T-helper 2 cell treated with Interferon-gamma antibody and Interleukin-4, amounts not matched to agents 100 ng/mL and 5 ng/mL, for 36 hours (primary cell): ENCODE results near the gene ASRGL1. TPM values are rescaled to one million over a fixed set of nuclear protein-coding genes. Genes with fewer than 3 reads are reported as not detected.

Source experiments
- intact Hi-C: fragments of 100-400 bp; cut with micrococcal nuclease; formaldehyde crosslinking; loops from one replicate; pipeline ENCODE4 v1.15.1; 2023
- total RNA-seq: library from RNA; stranded (reverse); gene quantifications from 2 replicates; pipeline ENCODE4 v1.2.3, GENCODE V29; 2022

The ASRGL1 gene
- total RNA-seq, 1 donor from 2014 or later, result 11.3 TPM

GRCh38 chr11:62409831-62410230 lies 72.6 kb downstream of the ASRGL1 start:
- intact Hi-C loops, result no loop called here

GRCh38 chr11:62410972-62411371 lies 73.7 kb downstream of the ASRGL1 start:
- intact Hi-C loops, result no loop called here

GRCh38 chr11:62411524-62411923 lies 74.3 kb downstream of the ASRGL1 start:
- intact Hi-C loops, result no loop called here

GRCh38 chr11:62413060-62413696 lies 75.9 kb downstream of the ASRGL1 start:
- intact Hi-C loops, result no loop called here

- intact Hi-C loops, result no loop called here
Measured at GRCh38 chr11:62416596-62416995, 79.3 kb downstream of the ASRGL1 start.

GRCh38 chr11:62418136-62418535 lies 80.9 kb downstream of the ASRGL1 start:
- intact Hi-C loops, result no loop called here

GRCh38 chr11:62418733-62419132 lies 81.5 kb downstream of the ASRGL1 start, which contains the start of gene SCGB1A1:
TSS of gene SCGB1A1 (plus strand) at chr11:62419033. CDS start at chr11:62419096, 63 bp downstream.
- intact Hi-C loops, result no loop called here

GRCh38 chr11:62419314-62419929 lies 82.2 kb downstream of the ASRGL1 start:
- intact Hi-C loops, result no loop called here

- intact Hi-C loops, result loop anchor here (10.0 kb wide), 2 partner anchors 65 to 255 kb away; partner anchors contain the start of genes LBHD1, UBXN1 and UQCC3
Measured at GRCh38 chr11:62419943-62420342, 82.7 kb downstream of the ASRGL1 start.

- intact Hi-C loops, result loop anchor here (10.0 kb wide), 2 partner anchors 64 to 254 kb away; partner anchors contain the start of genes LBHD1, UBXN1 and UQCC3
Measured at GRCh38 chr11:62420882-62421281, 83.6 kb downstream of the ASRGL1 start.

GRCh38 chr11:62421996-62422395 lies 84.7 kb downstream of the ASRGL1 start:
- intact Hi-C loops, result loop anchor here (10.0 kb wide), 2 partner anchors 63 to 253 kb away; partner anchors contain the start of genes LBHD1, UBXN1 and UQCC3

- intact Hi-C loops, result loop anchor here (10.0 kb wide), 2 partner anchors 62 to 252 kb away; partner anchors contain the start of genes LBHD1, UBXN1 and UQCC3
Measured at GRCh38 chr11:62423012-62423411, 85.8 kb downstream of the ASRGL1 start.

- intact Hi-C loops, result loop anchor here (1.0 to 10.0 kb wide), 3 partner anchors 57 to 247 kb away; partner anchors contain the start of genes LBHD1, UBXN1 and UQCC3
Measured at GRCh38 chr11:62427630-62428233, 90.5 kb downstream of the ASRGL1 start.

- intact Hi-C loops, result loop anchor here (10.0 kb wide), 2 partner anchors 56 to 246 kb away; partner anchors contain the start of genes LBHD1, UBXN1 and UQCC3
Measured at GRCh38 chr11:62428871-62429560, 91.8 kb downstream of the ASRGL1 start.

- intact Hi-C loops, result no loop called here
Measured at GRCh38 chr11:62430425-62430824, 93.2 kb downstream of the ASRGL1 start.

GRCh38 chr11:62431171-62431901 lies 94.1 kb downstream of the ASRGL1 start:
- intact Hi-C loops, result no loop called here

- intact Hi-C loops, result no loop called here
Measured at GRCh38 chr11:62432695-62433094, 95.4 kb downstream of the ASRGL1 start.

- intact Hi-C loops, result no loop called here
Measured at GRCh38 chr11:62433141-62433903, 96.1 kb downstream of the ASRGL1 start.

- intact Hi-C loops, result no loop called here
Measured at GRCh38 chr11:62433904-62434276, 96.6 kb downstream of the ASRGL1 start.
